ENCODE measurements around the gene NWD2.

NWD2 gene

DNA sequence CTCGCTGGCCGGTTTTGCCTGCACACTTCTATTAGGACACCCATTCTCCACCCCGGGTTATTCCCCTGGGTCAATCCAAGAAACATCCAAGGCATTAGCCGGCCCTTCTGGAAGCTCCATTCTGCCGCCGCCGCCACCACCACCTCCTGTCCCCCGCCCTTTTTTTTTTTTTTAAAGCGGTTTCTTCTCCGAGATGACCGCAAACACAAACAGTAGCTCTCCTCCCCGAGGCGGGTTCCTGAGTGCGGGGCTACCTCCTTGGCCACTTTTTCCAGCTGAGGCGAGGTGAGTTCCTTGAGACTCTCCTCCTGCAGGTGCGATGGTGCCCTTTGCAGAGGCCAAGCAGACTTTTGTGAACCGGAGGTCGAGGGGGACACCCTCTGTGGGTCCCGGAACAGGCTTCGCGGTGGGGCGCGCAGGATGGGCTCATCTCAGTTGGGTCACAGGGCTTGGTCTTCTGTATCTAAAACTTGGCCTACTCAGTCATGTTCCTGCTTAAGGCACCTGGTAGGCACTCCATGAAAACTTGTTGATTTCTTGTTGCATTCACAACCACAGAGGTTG, 930 bp downstream of the NWD2 start:
- no peak overlapping the region for H3K4me3 ChIP-seq (replicated peaks; ENCODE audit: insufficient read depth, low read length)
- no peak overlapping the region for H3K27ac ChIP-seq (replicated peaks)
- peaks cover 35% of the 10 kb centered on the region for H3K27me3 ChIP-seq (ENCODE audit: insufficient read depth, poor library complexity, severe bottlenecking)
- no peak for DNase-seq (ENCODE audit: low read depth in 1 of 2, low spot score in 1 of 2)
- TF ChIP-seq, protein P1, sequence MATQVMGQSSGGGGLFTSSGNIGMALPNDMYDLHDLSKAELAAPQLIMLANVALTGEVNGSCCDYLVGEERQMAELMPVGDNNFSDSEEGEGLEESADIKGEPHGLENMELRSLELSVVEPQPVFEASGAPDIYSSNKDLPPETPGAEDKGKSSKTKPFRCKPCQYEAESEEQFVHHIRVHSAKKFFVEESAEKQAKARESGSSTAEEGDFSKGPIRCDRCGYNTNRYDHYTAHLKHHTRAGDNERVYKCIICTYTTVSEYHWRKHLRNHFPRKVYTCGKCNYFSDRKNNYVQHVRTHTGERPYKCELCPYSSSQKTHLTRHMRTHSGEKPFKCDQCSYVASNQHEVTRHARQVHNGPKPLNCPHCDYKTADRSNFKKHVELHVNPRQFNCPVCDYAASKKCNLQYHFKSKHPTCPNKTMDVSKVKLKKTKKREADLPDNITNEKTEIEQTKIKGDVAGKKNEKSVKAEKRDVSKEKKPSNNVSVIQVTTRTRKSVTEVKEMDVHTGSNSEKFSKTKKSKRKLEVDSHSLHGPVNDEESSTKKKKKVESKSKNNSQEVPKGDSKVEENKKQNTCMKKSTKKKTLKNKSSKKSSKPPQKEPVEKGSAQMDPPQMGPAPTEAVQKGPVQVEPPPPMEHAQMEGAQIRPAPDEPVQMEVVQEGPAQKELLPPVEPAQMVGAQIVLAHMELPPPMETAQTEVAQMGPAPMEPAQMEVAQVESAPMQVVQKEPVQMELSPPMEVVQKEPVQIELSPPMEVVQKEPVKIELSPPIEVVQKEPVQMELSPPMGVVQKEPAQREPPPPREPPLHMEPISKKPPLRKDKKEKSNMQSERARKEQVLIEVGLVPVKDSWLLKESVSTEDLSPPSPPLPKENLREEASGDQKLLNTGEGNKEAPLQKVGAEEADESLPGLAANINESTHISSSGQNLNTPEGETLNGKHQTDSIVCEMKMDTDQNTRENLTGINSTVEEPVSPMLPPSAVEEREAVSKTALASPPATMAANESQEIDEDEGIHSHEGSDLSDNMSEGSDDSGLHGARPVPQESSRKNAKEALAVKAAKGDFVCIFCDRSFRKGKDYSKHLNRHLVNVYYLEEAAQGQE (IDR thresholded peaks at IDR 0.05; ENCODE audit: insufficient replicate concordance, low read depth): no peak

DNA sequence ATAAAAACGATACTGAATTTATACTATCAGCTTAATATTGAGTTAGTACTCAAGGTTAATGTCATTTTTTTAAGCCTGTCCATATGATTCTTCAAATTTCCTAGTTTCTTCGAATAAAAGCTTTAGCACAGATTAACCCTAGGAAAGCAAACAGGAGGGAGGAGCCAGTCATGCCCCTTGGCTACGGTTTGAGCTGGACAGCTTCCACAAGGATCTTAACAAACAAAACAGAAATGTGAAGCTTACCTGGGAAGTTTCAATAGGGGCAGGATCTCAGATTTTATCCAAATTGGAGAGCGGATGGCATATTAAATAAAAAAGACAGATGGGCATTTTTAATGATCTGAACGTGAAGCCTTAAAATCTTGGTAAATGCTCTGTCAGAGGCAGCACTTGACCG, 2.3 kb downstream of the NWD2 start:
- TF ChIP-seq, protein P1 (IDR thresholded peaks at IDR 0.05; ENCODE audit: insufficient replicate concordance, low read depth): no peak
- no peak for TF ChIP-seq GABPA (IDR thresholded peaks at IDR 0.05; ENCODE audit: low read depth)
- TF ChIP-seq, protein P2, sequence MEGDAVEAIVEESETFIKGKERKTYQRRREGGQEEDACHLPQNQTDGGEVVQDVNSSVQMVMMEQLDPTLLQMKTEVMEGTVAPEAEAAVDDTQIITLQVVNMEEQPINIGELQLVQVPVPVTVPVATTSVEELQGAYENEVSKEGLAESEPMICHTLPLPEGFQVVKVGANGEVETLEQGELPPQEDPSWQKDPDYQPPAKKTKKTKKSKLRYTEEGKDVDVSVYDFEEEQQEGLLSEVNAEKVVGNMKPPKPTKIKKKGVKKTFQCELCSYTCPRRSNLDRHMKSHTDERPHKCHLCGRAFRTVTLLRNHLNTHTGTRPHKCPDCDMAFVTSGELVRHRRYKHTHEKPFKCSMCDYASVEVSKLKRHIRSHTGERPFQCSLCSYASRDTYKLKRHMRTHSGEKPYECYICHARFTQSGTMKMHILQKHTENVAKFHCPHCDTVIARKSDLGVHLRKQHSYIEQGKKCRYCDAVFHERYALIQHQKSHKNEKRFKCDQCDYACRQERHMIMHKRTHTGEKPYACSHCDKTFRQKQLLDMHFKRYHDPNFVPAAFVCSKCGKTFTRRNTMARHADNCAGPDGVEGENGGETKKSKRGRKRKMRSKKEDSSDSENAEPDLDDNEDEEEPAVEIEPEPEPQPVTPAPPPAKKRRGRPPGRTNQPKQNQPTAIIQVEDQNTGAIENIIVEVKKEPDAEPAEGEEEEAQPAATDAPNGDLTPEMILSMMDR (IDR thresholded peaks at IDR 0.05; ENCODE audit: insufficient read depth, low read length): no peak
- no peak for TF ChIP-seq SPI1 (IDR thresholded peaks at IDR 0.05; ENCODE audit: borderline replicate concordance, low read depth)
- no peak for TF ChIP-seq POLR2AphosphoS5 (IDR thresholded peaks at IDR 0.05; ENCODE audit: low read depth)
- no peak overlapping the region for H3K4me3 ChIP-seq (replicated peaks; ENCODE audit: insufficient read depth, low read length)
- no peak overlapping the region for H3K27ac ChIP-seq (replicated peaks)
- DNase-seq (ENCODE audit: low read depth in 1 of 2, low spot score in 1 of 2): no peak
- peaks cover 35% of the 10 kb centered on the region for H3K27me3 ChIP-seq (ENCODE audit: insufficient read depth, poor library complexity, severe bottlenecking)

DNA sequence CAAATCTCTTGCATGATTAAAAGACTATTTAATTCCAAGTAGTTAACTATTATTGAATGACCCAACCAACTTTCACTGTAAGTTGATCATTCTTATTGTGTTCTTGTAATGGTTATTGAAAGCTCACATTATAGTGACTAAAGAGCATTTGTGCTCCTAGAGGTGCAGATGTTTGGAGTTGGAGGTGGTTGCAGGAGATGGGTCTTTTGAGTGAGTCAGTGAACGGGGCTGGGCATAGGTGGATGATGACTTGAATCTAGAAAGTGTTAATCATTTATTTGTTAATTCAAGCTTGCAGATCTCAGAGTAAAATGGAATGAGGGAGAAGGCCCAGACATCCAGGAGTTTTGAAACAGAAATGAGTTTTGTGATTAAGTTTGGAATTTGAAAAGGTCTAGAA, 13.7 kb downstream of the NWD2 start:
- TF ChIP-seq, protein P2 (IDR thresholded peaks at IDR 0.05; ENCODE audit: insufficient read depth, low read length): no peak
- no peak for TF ChIP-seq SPI1 (IDR thresholded peaks at IDR 0.05; ENCODE audit: borderline replicate concordance, low read depth)
- no peak for TF ChIP-seq POLR2AphosphoS5 (IDR thresholded peaks at IDR 0.05; ENCODE audit: low read depth)
- TF ChIP-seq, protein P1 (IDR thresholded peaks at IDR 0.05; ENCODE audit: insufficient replicate concordance, low read depth): no peak
- TF ChIP-seq GABPA (IDR thresholded peaks at IDR 0.05; ENCODE audit: low read depth): no peak
- Histone ChIP-seq H3K27me3 (ENCODE audit: insufficient read depth, poor library complexity, severe bottlenecking) (peaks cover 3% of the 10 kb centered on the region), H3K4me3 (replicated peaks; ENCODE audit: insufficient read depth, low read length) (no peak overlapping the region), H3K27ac (replicated peaks) (no peak overlapping the region)
- no peak for DNase-seq (ENCODE audit: low read depth in 1 of 2, low spot score in 1 of 2)
